Parathyroid adenoma (tissue), 2 donors: ENCODE results near the gene CKMT2.

Experiments
- H2AFZ ChIP-seq: fragments of 300-600 bp; sonication (generic); one replicate; pipeline ENCODE4 v1.7.0; 2017; ENCODE audit warnings: antibody characterized with exemption, mild to moderate bottlenecking
- H3K27ac ChIP-seq: fragments of 300-600 bp; sonication (generic); one replicate; pipeline ENCODE4 v1.7.0; 2017
- H3K27me3 ChIP-seq: fragments of 300-600 bp; sonication (generic); one replicate; pipeline ENCODE4 v1.7.0; 2017; ENCODE audit warnings: low read length; ENCODE audit not compliant: control insufficient read depth, insufficient read depth
- H3K36me3 ChIP-seq: fragments of 300-600 bp; sonication (generic); one replicate; pipeline ENCODE4 v1.7.0; 2017; ENCODE audit warnings: low read length; ENCODE audit not compliant: control insufficient read depth, insufficient read depth
- H3K4me1 ChIP-seq: fragments of 300-600 bp; sonication (generic); one replicate; pipeline ENCODE4 v1.7.0; 2017; ENCODE audit warnings: control low read depth
- H3K4me2 ChIP-seq: fragments of 300-600 bp; sonication (generic); one replicate; pipeline ENCODE4 v1.7.0; 2017; ENCODE audit warnings: low read length
- H3K4me3 ChIP-seq: fragments of 300-600 bp; sonication (generic); one replicate; pipeline ENCODE4 v1.7.0; 2017; ENCODE audit warnings: low read depth, low read length
- H3K79me2 ChIP-seq: fragments of 300-600 bp; sonication (generic); one replicate; pipeline ENCODE4 v1.7.0; 2017; ENCODE audit warnings: control low read depth
- H3K9ac ChIP-seq: fragments of 300-600 bp; sonication (generic); one replicate; pipeline ENCODE4 v1.7.0; 2017; ENCODE audit warnings: mild to moderate bottlenecking
- H3K9me3 ChIP-seq: fragments of 300-600 bp; sonication (generic); one replicate; pipeline ENCODE4 v1.7.0; 2017; ENCODE audit warnings: low read length; ENCODE audit not compliant: control insufficient read depth
- TF ChIP-seq, protein P1 (sequence below): fragments of 300-600 bp; sonication (generic); IDR thresholded peaks from one replicate; pipeline ENCODE4 v1.7.0; 2017; ENCODE audit warnings: antibody characterized with exemption, mild to moderate bottlenecking
- donor health status: primary hyperparathyroidism.

Gene CKMT2

DNA sequence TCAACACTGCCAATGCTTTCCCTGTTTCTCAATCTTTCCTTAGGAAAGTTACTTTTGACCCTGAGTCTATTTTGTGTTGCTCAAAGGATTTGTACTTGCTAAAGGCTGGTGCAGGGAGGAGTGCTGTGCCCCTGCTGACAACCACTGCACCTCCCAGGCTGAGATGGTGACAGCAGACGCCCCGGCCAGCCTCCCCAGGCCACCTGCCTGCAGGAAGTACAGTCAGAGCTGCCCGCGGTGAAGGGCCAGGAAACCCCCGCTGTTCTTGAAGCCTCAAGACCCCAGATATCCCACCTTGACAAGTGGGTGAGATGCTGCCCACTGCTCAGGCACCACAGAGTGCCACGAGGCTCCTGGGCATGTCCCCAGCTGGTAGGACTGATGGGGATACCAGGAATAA is 44.2 kb upstream of the CKMT2 start:
- H3K4me1 ChIP-seq: no peaks in the 10 kb centered on the region
- no peak overlapping the region for H3K27ac ChIP-seq
- no peak overlapping the region for H3K9ac ChIP-seq
- no peak overlapping the region for H2AFZ ChIP-seq
- H3K9me3 ChIP-seq: no peaks in the 10 kb centered on the region
- TF ChIP-seq, protein P1, sequence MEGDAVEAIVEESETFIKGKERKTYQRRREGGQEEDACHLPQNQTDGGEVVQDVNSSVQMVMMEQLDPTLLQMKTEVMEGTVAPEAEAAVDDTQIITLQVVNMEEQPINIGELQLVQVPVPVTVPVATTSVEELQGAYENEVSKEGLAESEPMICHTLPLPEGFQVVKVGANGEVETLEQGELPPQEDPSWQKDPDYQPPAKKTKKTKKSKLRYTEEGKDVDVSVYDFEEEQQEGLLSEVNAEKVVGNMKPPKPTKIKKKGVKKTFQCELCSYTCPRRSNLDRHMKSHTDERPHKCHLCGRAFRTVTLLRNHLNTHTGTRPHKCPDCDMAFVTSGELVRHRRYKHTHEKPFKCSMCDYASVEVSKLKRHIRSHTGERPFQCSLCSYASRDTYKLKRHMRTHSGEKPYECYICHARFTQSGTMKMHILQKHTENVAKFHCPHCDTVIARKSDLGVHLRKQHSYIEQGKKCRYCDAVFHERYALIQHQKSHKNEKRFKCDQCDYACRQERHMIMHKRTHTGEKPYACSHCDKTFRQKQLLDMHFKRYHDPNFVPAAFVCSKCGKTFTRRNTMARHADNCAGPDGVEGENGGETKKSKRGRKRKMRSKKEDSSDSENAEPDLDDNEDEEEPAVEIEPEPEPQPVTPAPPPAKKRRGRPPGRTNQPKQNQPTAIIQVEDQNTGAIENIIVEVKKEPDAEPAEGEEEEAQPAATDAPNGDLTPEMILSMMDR: no peak
- no peaks in the 10 kb centered on the region for H3K27me3 ChIP-seq
- H3K4me3 ChIP-seq: no peak overlapping the region
- no peaks in the 10 kb centered on the region for H3K79me2 ChIP-seq
- H3K36me3 ChIP-seq: no peaks in the 10 kb centered on the region
- no peak overlapping the region for H3K4me2 ChIP-seq

DNA sequence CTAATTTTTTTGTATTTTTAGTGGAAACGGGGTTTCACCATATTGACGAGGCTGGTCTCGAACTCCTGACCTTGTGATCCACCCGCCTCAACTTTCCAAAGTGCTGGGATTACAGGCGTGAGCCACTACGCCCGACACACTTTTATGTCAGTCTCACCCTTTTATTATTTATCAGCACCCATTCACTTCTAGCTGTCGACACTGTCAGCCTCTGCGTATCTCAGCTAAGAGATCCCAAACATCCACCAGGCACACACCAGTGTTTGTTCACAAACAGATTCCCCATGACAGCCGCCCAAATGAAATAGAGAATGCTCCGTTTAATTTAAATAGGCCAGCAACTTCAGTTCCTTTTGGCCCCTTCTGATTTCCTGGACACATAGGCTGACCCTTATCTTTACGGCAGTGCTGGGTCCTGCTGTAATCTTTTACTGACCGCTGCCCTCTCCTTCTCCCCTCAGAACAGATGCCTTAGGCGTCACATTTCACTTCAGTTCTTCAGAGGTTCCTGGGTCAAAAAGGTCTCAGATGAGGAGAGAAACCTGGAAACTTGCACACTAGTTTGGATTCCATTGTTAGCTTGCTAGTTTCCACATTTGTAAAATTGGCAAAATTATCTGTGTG is 43.1 kb upstream of the CKMT2 start:
- Histone ChIP-seq H3K4me1 (no peaks in the 10 kb centered on the region), H3K9ac (no peak overlapping the region), H3K9me3 (no peaks in the 10 kb centered on the region), H3K27me3 (no peaks in the 10 kb centered on the region), H3K79me2 (no peaks in the 10 kb centered on the region), H2AFZ (no peak overlapping the region), H3K36me3 (no peaks in the 10 kb centered on the region), H3K4me3 (no peak overlapping the region), H3K27ac (no peak overlapping the region), H3K4me2 (no peak overlapping the region)
- TF ChIP-seq, protein P1: no peak

DNA sequence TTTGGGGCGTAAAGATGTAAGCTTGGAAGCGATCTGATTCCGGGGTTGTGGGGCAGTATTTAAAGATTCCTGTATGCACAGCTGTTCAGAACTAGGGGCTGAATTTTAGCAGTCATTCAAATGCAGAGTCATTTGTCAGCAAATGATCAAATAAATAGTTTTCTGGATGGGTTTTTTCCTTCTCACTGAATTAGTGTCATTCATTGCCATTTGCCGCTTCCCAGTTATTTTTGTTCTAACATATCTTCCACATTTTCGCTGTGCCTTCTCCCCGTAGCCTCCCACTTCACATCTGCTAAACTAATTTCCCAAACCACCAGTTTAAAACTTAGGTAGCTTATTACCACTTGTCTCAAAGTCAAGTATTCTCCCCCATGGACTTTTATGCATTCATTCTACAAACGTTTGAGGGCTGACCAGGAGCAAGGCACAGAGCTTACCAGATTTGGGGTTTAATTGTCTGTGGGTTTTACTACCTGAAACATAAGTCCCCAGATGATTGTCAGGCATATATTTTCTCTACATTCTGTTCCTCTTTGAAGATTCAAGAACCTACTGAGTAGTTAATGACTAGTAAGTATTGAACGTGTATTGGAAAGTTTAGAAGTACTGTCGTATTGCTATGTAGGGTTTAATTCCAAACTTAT is 41.3 kb upstream of the CKMT2 start:
- Histone ChIP-seq H3K79me2 (no peaks in the 10 kb centered on the region), H3K4me1 (peaks cover 8% of the 10 kb centered on the region), H3K4me2 (no peak overlapping the region), H2AFZ (no peak overlapping the region), H3K27ac (no peak overlapping the region), H3K36me3 (no peaks in the 10 kb centered on the region), H3K9me3 (no peaks in the 10 kb centered on the region), H3K27me3 (no peaks in the 10 kb centered on the region), H3K4me3 (no peak overlapping the region), H3K9ac (no peak overlapping the region)
- TF ChIP-seq, protein P1: no peak

DNA sequence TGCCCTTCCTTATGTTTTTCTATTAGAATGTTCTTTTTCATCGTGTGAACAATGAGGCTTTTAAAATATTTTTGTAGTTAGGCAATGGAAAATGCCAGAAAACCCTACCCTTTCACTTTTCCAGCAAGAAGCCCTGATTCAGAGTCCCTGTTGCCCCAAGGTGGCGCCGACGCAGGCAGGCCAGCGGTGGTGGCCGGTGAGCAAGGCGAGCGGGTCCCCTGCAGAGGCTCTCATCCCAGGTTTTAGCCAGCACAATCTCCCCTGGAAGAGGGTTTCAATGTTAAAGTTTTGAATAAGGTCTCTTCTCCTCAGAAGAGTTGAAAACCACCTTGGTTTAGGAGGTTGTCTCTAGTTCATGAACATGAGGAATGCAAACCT is 40.8 kb upstream of the CKMT2 start:
- Histone ChIP-seq H3K27ac (no peak overlapping the region), H3K9me3 (no peaks in the 10 kb centered on the region), H3K36me3 (no peaks in the 10 kb centered on the region), H3K79me2 (no peaks in the 10 kb centered on the region), H3K27me3 (no peaks in the 10 kb centered on the region), H2AFZ (no peak overlapping the region), H3K9ac (no peak overlapping the region), H3K4me3 (no peak overlapping the region), H3K4me1 (peaks cover 8% of the 10 kb centered on the region), H3K4me2 (no peak overlapping the region)
- TF ChIP-seq, protein P1: no peak
